ENCODE data around the gene TUBGCP5. TPM values are rescaled to one million over a fixed set of nuclear protein-coding genes. Genes with fewer than 3 reads are reported as not detected.

TUBGCP5 gene
- total RNA-seq, 1 experiment from 2014 or later: 18.8 TPM

GRCh38 chr15:22974745-22975144 lies 64.6 kb downstream of the TUBGCP5 start (continued):
- TF ChIP-seq MYBL2 (CRISPR knock-in tag; IDR thresholded peaks at IDR 0.05) (no peak), ZSCAN18 (CRISPR knock-in tag; IDR thresholded peaks at IDR 0.05) (no peak), HMGA2 (CRISPR knock-in tag; IDR thresholded peaks at IDR 0.05) (no peak), ZNF281 (CRISPR knock-in tag; IDR thresholded peaks at IDR 0.05) (no peak), ETV6 (CRISPR knock-in tag; IDR thresholded peaks at IDR 0.05) (no peak)

GRCh38 chr15:22973987-22974386 lies 65.4 kb downstream of the TUBGCP5 start:
- ATAC-seq (no peak), DNase-seq (ENCODE audit: low spot score) (no peak)
- ChIA-PET CTCF (no interaction called here), POLR2A (no interaction called here)
- H3K36me3 Mint-ChIP-seq: peaks cover 7% of the 10 kb centered on the region
- H3K9me3 Mint-ChIP-seq: peaks cover 14% of the 10 kb centered on the region
- H3K27ac Mint-ChIP-seq: no peak overlapping the region
- H3K4me3 Mint-ChIP-seq: no peak overlapping the region
- H3K27me3 Mint-ChIP-seq (ENCODE audit: low read depth): peaks cover 18% of the 10 kb centered on the region
- peaks cover 15% of the 10 kb centered on the region for H3K4me1 Mint-ChIP-seq
- TF ChIP-seq GTF2I (CRISPR knock-in tag; conservative IDR thresholded peaks at IDR 0.05) (no peak), HMGXB4 (CRISPR knock-in tag; IDR thresholded peaks at IDR 0.05) (no peak), PRDM15 (CRISPR knock-in tag; IDR thresholded peaks at IDR 0.05) (no peak), TCF7 (CRISPR knock-in tag; IDR thresholded peaks at IDR 0.05; ENCODE audit: low read depth) (no peak), GABPB1 (CRISPR knock-in tag; IDR thresholded peaks at IDR 0.05) (no peak), E2F1 (CRISPR knock-in tag; IDR thresholded peaks at IDR 0.05) (no peak), E2F5 (CRISPR knock-in tag; IDR thresholded peaks at IDR 0.05) (no peak), ATF6 (CRISPR knock-in tag; IDR thresholded peaks at IDR 0.05) (no peak), ZNF121 (CRISPR knock-in tag; IDR thresholded peaks at IDR 0.05) (no peak), IRF2 (CRISPR knock-in tag; IDR thresholded peaks at IDR 0.05; ENCODE audit: borderline replicate concordance, low read depth) (no peak), ZBTB21 (CRISPR knock-in tag; IDR thresholded peaks at IDR 0.05; ENCODE audit: borderline replicate concordance) (no peak), NFATC4 (CRISPR knock-in tag; IDR thresholded peaks at IDR 0.05) (no peak), ZMAT4 (CRISPR knock-in tag; IDR thresholded peaks at IDR 0.05) (no peak)
- TF ChIP-seq, protein P1, sequence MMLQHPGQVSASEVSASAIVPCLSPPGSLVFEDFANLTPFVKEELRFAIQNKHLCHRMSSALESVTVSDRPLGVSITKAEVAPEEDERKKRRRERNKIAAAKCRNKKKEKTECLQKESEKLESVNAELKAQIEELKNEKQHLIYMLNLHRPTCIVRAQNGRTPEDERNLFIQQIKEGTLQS (CRISPR knock-in tag; conservative IDR thresholded peaks at IDR 0.05): no peak
- TF ChIP-seq, protein P2, sequence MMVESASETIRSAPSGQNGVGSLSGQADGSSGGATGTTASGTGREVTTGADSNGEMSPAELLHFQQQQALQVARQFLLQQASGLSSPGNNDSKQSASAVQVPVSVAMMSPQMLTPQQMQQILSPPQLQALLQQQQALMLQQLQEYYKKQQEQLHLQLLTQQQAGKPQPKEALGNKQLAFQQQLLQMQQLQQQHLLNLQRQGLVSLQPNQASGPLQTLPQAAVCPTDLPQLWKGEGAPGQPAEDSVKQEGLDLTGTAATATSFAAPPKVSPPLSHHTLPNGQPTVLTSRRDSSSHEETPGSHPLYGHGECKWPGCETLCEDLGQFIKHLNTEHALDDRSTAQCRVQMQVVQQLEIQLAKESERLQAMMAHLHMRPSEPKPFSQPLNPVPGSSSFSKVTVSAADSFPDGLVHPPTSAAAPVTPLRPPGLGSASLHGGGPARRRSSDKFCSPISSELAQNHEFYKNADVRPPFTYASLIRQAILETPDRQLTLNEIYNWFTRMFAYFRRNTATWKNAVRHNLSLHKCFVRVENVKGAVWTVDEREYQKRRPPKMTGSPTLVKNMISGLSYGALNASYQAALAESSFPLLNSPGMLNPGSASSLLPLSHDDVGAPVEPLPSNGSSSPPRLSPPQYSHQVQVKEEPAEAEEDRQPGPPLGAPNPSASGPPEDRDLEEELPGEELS (CRISPR knock-in tag; IDR thresholded peaks at IDR 0.05): no peak

Data from WTC11 (cell line).